SU-DHL-6 (cell line): ENCODE data around the gene TP63.

Experiments
- H2AFZ ChIP-seq: fragments of 200-600 bp; sonication (generic); 2 replicates; pipeline ENCODE4 v1.6.1; 2014; ENCODE audit warnings: low read depth, mild to moderate bottlenecking, moderate library complexity, mixed read lengths, antibody characterized with exemption, low read length; ENCODE audit not compliant: severe bottlenecking
- H3F3A ChIP-seq: fragments of 200-600 bp; shearing (Covaris generic); 2 replicates; pipeline ENCODE4 v1.6.0; 2016; ENCODE audit warnings: antibody characterized with exemption, mild to moderate bottlenecking; ENCODE audit not compliant: insufficient read depth
- H3K27ac ChIP-seq: fragments of 200-600 bp; sonication (generic); 2 replicates; pipeline ENCODE4 v1.5.1; 2016; ENCODE audit warnings: low read depth, mild to moderate bottlenecking, low read length, moderate library complexity, mixed read lengths
- H3K27me3 ChIP-seq: fragments of 200-600 bp; sonication (generic), shearing (Covaris generic); 2 replicates; pipeline ENCODE4 v1.6.0; 2014; ENCODE audit warnings: mild to moderate bottlenecking, low read length
- H3K36me3 ChIP-seq: fragments of 200-600 bp; sonication (generic); 2 replicates; pipeline ENCODE4 v1.6.1; 2014; ENCODE audit warnings: mild to moderate bottlenecking, low read length, mixed read lengths
- H3K4me2 ChIP-seq: fragments of 300-600, 200-600 bp; shearing (Covaris generic), sonication (generic); 2 replicates; pipeline ENCODE4 v1.6.0; 2014; ENCODE audit warnings: low read length, low read depth, mild to moderate bottlenecking; ENCODE audit not compliant: poor library complexity, severe bottlenecking
- H3K4me3 ChIP-seq: fragments of 200-600 bp; sonication (generic); 2 replicates; pipeline ENCODE4 v1.5.1; 2014; ENCODE audit warnings: antibody characterized with exemption, low read length, mild to moderate bottlenecking, mixed read lengths; ENCODE audit not compliant: insufficient read depth, poor library complexity, severe bottlenecking
- H3K79me2 ChIP-seq: fragments of 200-600 bp; sonication (generic); 2 replicates; pipeline ENCODE4 v1.6.1; 2014; ENCODE audit warnings: mild to moderate bottlenecking, low read length, moderate library complexity; ENCODE audit not compliant: insufficient read depth
- H3K9ac ChIP-seq: fragments of 200-600 bp; sonication (generic); 2 replicates; pipeline ENCODE4 v1.7.0; 2014; ENCODE audit warnings: mild to moderate bottlenecking, low read length
- H3K9me2 ChIP-seq: fragments of 200-600 bp; sonication (generic); replicated peaks from 2 replicates; pipeline ENCODE4 v1.6.1; 2014; ENCODE audit warnings: low read length; ENCODE audit not compliant: insufficient read depth
- H3K9me3 ChIP-seq: fragments of 200-600 bp; sonication (generic); 2 replicates; pipeline ENCODE4 v1.6.1; 2014; ENCODE audit warnings: low read length, mixed read lengths; ENCODE audit not compliant: insufficient read depth
- H4K20me1 ChIP-seq: fragments of 200-600 bp; sonication (generic); 2 replicates; pipeline ENCODE4 v1.6.1; 2014; ENCODE audit warnings: low read depth, mild to moderate bottlenecking, antibody characterized with exemption, low read length, moderate library complexity, mixed read lengths
- CTCF ChIP-seq: fragments of 200-600 bp; sonication (generic); IDR thresholded peaks from one replicate; pipeline ENCODE4 v1.5.1; 2017; ENCODE audit warnings: antibody characterized with exemption, mild to moderate bottlenecking, low read length, moderate library complexity; ENCODE audit not compliant: insufficient read depth, poor library complexity, severe bottlenecking
- EZH2phosphoT487 ChIP-seq: fragments of 200-600 bp; sonication (generic), shearing (Covaris generic); conservative IDR thresholded peaks from 2 replicates; pipeline ENCODE4 v1.6.1; 2018; ENCODE audit warnings: mild to moderate bottlenecking, antibody characterized with exemption, low read length, moderate library complexity, mixed read lengths

The TP63 gene

GRCh38 chr3:189597918-189598317, 33.3 kb upstream of the TP63 start:
- no peak overlapping the region for H2AFZ ChIP-seq
- H3K9me2 ChIP-seq = no peaks in the 10 kb centered on the region
- H3K4me3 ChIP-seq = no peak overlapping the region
- H3K4me2 ChIP-seq = no peak overlapping the region
- TF ChIP-seq EZH2phosphoT487 = no peak
- no peak for TF ChIP-seq CTCF
- no peaks in the 10 kb centered on the region for H4K20me1 ChIP-seq
- H3K9ac ChIP-seq = no peak overlapping the region
- no peaks in the 10 kb centered on the region for H3K36me3 ChIP-seq
- H3K79me2 ChIP-seq = no peaks in the 10 kb centered on the region
- no peaks in the 10 kb centered on the region for H3F3A ChIP-seq
- H3K9me3 ChIP-seq = no peaks in the 10 kb centered on the region
- no peaks in the 10 kb centered on the region for H3K27me3 ChIP-seq
- H3K27ac ChIP-seq = no peak overlapping the region

DNA sequence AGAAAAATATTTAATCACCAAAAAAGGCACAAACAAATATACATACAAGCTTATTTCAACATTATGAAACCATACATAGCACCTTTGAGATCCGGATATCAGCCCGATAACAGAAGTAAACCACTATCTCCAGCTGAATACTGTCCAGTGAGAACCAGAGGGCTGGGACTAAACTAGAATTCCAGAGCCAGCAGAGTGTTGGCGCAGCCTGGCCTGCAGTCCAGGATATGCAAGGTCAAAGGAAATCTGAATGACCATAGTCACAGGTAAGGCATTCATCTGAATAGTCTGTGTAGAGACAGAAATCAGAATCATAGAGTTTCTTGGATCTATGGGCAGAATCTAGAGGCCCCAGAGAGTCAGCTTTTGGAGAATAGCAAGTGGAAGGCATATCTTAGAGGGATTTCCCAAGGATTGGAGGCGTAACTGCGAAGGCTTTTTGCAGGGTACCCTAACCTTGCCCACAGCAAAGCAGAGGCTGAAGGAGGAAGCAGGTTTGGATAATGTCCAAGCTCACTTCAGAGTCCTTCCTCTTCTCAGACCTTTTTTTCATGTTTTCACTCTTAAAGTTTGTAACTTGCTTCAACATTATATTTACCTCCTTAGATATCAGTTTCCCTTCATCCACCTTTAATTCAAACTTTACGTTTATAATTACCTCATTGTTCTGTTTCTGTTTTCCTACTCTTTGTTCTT, 32.5 kb upstream of the TP63 start:
- Histone ChIP-seq H3K79me2 (no peaks in the 10 kb centered on the region), H3K9me2 (no peaks in the 10 kb centered on the region), H4K20me1 (no peaks in the 10 kb centered on the region), H3K27me3 (no peaks in the 10 kb centered on the region), H3K4me3 (no peak overlapping the region), H3K9me3 (no peaks in the 10 kb centered on the region), H3F3A (no peaks in the 10 kb centered on the region), H3K4me2 (no peak overlapping the region), H3K36me3 (no peaks in the 10 kb centered on the region), H2AFZ (no peak overlapping the region), H3K9ac (no peak overlapping the region), H3K27ac (no peak overlapping the region)
- no peak for TF ChIP-seq EZH2phosphoT487
- no peak for TF ChIP-seq CTCF

GRCh38 chr3:189602471-189602870, 28.7 kb upstream of the TP63 start:
- Histone ChIP-seq H2AFZ (no peak overlapping the region), H3K79me2 (no peaks in the 10 kb centered on the region), H4K20me1 (no peaks in the 10 kb centered on the region), H3K9me3 (no peaks in the 10 kb centered on the region), H3K9me2 (no peaks in the 10 kb centered on the region), H3K4me2 (no peak overlapping the region), H3K4me3 (no peak overlapping the region), H3K27me3 (no peaks in the 10 kb centered on the region), H3F3A (no peaks in the 10 kb centered on the region), H3K36me3 (no peaks in the 10 kb centered on the region), H3K9ac (no peak overlapping the region), H3K27ac (no peak overlapping the region)
- TF ChIP-seq EZH2phosphoT487 (no peak), CTCF (no peak)
